ENCODE measurements around the gene ADAM10.

- TF ChIP-seq MXI1 (IDR thresholded peaks at IDR 0.05; ENCODE audit: borderline replicate concordance, low read depth, low read length) (no peak), CTCF (conservative IDR thresholded peaks at IDR 0.05; ENCODE audit: low read depth, low read length) (no peak), POLR2A (IDR thresholded peaks at IDR 0.05; ENCODE audit: low read depth, low read length) (no peak), CEBPB (IDR thresholded peaks at IDR 0.05; ENCODE audit: low read depth, low read length) (no peak), MAFK (IDR thresholded peaks at IDR 0.05; ENCODE audit: low read depth, low read length) (no peak), SMC3 (IDR thresholded peaks at IDR 0.05; ENCODE audit: low read depth, low read length) (no peak), RFX5 (IDR thresholded peaks at IDR 0.05; ENCODE audit: low read depth, low read length) (no peak), BHLHE40 (IDR thresholded peaks at IDR 0.05; ENCODE audit: low read depth, low read length) (no peak), RAD21 (IDR thresholded peaks at IDR 0.05; ENCODE audit: low read length) (no peak), NFE2L2 (IDR thresholded peaks at IDR 0.05; ENCODE audit: low read depth, low read length) (no peak), MAZ (IDR thresholded peaks at IDR 0.05; ENCODE audit: borderline replicate concordance, low read depth, low read length) (no peak), USF2 (IDR thresholded peaks at IDR 0.05; ENCODE audit: low read depth, low read length) (no peak), CHD1 (IDR thresholded peaks at IDR 0.05; ENCODE audit: low read depth, low read length) (no peak)
Observed at GRCh38 chr15:58779554-58779953, 30.0 kb upstream of the ADAM10 start.
